Dermis microvascular lymphatic vessel endothelial cell (primary cell): Measurements from ENCODE around the gene SEPTIN7. TPM values are rescaled to one million over a fixed set of nuclear protein-coding genes. Genes with fewer than 3 reads are reported as not detected.
"Not testable (repeated sequence)": the region's sequence is repeated elsewhere in the genome, so short reads cannot be mapped to it uniquely, and the experiment has no call there.

Experiments
- DNase-seq, 2 donors: peaks; one replicate each; pipeline versions ENCODE4 v3.0.0 to v3.0.0-alpha.2; 2010; ENCODE audit warnings: low read depth in 2 of 2
- total RNA-seq: library from RNA; depleted of rRNA; stranded (reverse); fragments of >200 nt; gene quantifications from 2 replicates; pipeline ENCODE4 v1.2.1, GENCODE V29; 2014

The SEPTIN7 gene
- total RNA-seq: 75.9 and 96.0 TPM in 2 replicates

GRCh38 chr7:35800718-35801391 is at the start of gene SEPTIN7:
Gene SEPTIN7, plus strand, starts transcription at chr7:35801057. Its CDS starts 153 bp downstream, at chr7:35801210.
- peak; percentile 97 to 99 for DNase-seq

DNA sequence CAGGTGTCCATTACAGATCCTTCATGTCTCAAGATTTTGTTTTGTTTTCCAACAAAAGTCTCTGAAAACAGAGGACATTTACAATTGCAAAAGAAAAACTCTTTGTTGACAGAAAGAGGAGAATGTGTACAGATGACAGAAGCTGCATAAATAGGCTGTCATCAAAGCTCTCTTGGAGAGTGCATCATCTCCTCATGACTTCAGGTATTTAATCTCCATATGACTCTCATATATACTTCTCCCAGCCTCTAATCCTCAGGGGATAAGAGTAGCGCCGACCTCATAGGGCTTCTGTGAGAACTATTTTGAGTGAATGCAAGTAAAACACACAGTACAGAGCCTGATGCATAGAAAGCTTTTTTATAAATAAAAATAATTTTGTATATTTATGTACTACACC is 48.1 kb upstream of the SEPTIN7 start:
- no peak for DNase-seq

GRCh38 chr7:35753761-35754603 is 46.9 kb upstream of the SEPTIN7 start:
- no peak for DNase-seq

- DNase-seq: no peak
Measured at GRCh38 chr7:35754741-35755140, 46.1 kb upstream of the SEPTIN7 start.

- DNase-seq: no peak
Measured at GRCh38 chr7:35755711-35756110, 45.1 kb upstream of the SEPTIN7 start.

DNA sequence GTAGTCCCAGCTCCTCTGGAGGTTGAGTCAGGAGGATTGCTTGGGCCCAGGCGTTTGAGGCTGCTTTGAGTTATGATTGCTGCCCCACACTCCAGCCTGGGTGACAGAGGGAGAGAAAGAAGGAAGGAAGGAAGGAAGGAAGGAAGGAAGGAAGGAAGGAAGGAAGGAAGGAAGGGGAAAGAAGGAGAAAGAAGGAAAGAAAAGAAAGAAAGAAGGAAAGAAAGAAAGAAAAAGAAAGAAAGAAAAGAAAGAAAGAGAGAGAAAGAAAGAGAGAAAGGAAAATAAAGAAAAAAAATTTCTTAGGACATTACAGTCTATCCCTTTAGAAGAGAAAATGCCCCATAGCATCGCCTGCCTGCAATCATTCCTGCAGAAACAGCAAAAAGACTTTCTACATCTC is 44.4 kb upstream of the SEPTIN7 start:
- not testable (repeated sequence) for DNase-seq

GRCh38 chr7:35757574-35757973 is 43.3 kb upstream of the SEPTIN7 start:
- no peak for DNase-seq

DNA sequence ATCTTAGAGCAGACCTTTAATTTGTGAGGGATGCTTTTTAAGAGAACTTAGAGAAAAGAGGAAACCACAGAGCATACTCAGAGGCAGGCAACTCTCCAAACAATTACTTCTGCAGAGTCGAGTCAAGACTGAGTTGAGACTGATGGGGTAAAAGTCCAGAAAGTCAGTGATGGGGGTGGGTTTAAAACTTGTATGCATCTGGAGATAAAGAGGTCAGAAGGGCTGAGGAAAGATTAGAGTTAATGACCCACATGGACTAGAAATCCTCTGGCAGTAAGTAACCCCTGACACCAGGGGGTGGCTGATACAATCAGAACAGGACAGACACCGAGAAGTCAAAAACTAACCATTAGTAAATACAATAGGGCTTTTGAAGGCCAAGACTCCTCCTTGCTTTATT is 42.4 kb upstream of the SEPTIN7 start:
- DNase-seq: peak in 1 of 2 donors; percentile 2

- no peak for DNase-seq
Measured at GRCh38 chr7:35760143-35760745, 40.6 kb upstream of the SEPTIN7 start.

DNA sequence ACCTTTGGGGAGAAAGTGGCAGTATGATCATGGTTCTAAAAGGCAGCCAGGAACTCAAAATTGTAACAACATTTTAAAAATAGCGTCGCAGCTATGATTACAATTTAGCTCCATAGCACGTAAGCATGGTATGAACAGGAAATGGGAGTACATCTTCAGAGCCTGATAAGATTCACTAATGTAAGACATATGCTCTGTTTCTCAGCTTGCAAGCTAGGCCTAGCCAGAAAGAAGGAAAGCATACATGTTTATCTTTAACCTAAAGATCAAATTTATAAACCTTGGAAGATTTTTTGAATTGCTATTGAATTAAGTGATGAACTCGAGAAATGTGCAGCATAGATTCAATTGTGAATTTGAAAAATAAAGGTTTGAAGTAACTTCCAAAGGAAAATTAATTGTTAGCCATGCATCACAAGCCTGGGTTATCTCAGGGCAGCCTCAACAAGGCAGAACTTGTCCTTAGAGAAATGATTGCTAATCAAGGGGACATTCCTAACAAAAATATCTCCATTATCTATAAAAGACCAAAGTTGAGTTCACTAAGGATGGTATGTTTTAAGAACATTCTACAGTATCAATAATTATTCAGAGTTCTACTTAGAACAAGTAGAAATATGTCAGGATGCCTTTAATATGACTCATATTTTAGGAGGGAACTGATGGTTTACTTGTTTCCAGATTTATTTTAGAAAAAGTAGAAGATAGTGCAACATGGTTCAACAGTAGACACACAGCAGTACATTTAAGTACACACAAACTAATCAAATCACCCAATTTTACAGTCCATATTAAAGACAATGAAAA is 38.8 kb upstream of the SEPTIN7 start:
- no peak for DNase-seq

- no peak for DNase-seq
Measured at GRCh38 chr7:35762781-35763180, 38.1 kb upstream of the SEPTIN7 start.

DNA sequence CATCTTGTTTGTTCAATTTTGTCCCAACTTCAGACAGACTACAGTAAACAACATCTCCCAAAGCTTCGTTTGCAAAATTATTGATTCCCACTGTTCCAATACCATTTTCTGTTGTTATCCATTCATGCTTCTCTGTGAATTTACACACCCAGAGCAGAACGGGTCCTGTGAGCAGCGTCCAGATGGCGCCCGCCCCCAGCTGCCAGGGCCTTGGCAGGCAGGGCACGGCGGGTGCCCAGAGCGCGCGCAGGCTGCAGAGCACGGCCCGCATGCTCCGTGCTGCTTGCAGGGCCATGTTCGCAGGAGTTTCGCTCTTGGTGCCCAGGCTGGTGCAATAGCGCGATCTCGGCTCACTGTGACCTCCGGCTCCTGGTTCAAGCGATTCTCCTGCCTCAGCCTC is 32.5 kb upstream of the SEPTIN7 start:
- DNase-seq: no peak

DNA sequence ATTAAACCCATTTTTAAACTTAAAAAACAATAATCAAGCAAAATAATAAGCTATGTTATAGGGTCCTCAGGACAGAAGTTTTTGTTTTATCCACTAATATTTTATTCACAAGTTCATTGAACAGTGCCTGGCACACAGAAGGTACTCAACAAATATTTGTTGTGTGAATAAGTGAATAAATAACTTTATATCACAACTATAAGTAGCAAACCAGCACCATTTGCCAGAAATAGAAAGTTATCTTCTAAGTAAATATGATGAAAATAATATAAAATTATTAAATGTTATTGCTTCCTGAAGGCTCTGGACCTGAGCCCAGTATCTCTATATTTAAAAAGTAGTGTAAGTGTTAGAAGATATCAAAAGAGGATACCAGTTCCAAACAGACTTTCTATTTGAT is 29.1 kb upstream of the SEPTIN7 start:
- DNase-seq: no peak

GRCh38 chr7:35773994-35774393 is 26.9 kb upstream of the SEPTIN7 start:
- DNase-seq: no peak

DNA sequence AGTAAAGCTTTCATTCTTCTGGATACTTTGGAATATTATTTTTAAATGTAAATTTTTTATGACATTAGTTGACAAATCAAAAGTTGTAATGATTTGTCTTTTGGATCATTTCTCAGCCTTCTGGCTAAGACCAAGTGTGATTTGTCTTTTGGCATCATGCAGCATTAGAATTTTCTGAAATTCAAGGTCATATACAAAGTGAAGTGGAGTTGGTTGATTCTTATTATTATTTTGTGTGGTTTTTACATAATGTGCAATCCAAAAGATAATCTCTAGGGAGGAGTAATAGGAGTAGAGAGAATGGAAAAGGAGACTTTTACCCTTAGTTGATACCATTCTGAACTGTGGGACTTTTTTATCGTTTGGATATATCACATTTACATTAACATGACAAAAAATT is 24.2 kb upstream of the SEPTIN7 start:
- DNase-seq: no peak

- no peak for DNase-seq
Measured at GRCh38 chr7:35777121-35777520, 23.7 kb upstream of the SEPTIN7 start.

GRCh38 chr7:35780070-35780469 is 20.8 kb upstream of the SEPTIN7 start:
- DNase-seq: no peak

DNA sequence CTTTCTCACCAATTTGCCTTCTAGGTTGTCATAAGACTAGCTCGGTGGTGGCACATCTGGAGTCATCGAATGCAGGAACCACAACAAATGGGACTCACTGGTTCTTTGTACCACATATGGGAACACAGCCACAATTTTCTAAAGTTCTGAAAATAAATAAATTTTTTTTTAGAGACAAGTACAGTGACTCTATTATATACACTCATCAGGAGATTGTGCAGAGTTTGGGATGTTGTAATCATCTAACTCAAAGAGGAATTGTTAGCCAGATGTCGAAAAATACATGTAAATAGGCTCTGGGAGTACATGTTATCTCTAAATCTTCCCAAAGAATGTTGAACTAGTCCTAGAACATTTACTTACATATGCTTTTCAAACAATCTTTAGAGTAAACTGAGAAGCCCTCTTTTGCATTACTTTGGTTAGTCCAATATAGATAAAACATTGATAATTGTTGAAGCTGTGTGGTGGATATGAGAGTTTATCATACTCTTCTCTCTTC is 19.6 kb upstream of the SEPTIN7 start:
- DNase-seq: no peak

DNA sequence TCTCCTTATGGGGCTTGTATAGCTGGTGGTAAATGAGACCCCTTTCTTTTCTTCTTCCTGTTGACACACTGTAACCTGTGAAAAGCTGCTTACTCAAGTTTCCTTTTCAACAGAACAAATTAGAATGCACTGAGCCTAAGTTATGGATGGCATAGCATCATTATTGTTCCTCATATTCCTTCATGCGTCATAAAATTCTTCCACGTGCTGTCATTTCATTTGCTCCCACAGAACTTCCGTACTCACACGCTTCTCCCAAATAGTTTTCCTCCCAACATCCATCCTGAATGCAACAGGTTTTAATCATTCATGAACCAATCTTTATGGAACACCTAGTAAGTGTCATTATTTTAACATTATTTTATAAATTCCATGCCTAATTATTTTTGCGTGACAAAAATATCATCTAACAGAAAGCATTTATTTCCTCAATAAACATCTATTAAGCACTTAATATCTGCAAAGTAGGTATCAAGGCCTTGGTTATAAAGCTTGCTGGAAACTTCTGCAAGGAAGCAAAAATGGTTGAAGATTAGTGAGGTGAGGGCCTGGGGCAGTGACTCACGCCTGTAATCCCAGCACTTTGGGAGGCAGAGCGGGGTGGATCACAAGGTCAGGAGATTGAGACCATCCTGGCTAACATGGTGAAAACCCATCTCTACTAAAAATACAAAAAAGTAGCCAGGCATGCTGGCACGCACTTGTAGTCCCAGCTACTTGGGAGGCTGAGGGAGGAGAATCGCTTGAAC is 18.9 kb upstream of the SEPTIN7 start:
- DNase-seq: no peak

DNA sequence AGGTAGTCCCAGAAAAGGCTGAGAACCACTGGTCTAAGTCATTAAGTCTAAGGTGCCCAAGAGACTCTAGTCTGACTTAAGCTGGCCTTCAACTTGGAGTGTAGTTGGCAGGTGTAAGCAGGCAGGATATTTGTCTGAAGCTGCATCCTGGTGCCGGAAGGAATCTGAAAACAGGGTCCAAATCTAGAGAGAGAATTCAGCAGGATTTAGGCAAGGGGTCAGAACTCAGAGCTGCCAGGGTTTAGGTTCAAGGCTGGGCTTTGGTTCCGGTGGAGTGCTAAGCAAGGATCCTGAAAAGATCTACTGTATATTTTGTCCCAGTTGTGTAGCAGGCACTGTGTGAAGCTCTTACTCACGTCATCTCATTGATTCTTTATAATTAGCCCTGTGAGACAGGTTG is 16.5 kb upstream of the SEPTIN7 start:
- no peak for DNase-seq

DNA sequence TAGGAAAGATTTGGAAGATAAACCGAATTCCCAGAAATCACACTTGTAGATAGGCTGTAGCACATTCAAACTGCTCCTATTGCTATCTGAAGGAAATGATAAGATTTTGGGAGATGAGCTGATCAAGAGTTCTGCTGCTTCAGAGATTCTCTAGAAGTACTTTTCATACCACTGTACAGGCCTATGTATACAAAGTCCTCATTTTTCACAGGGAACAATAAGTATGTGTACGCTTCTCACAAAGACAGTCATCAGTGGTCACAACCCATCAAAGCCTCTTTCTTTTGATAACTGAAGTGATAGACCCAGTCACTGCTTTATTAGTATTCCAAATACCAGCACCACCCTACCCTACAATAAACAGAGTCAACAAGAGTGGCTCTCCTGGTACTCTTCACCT is 15.6 kb upstream of the SEPTIN7 start:
- DNase-seq: no peak
